K562 (cell line): Measurements from ENCODE around the gene ADAP1. TPM values are rescaled to one million over a fixed set of nuclear protein-coding genes. Genes with fewer than 3 reads are reported as not detected.

Source experiments
- MBD2 ChIP-seq: sonication (generic); IDR thresholded peaks from 2 replicates; pipeline ENCODE4 v1.6.1; 2016; ENCODE audit warnings: low read depth, borderline replicate concordance
- NR2F6 ChIP-seq: fragments of 450-650 bp; formaldehyde crosslinking; IDR thresholded peaks from 2 replicates; pipeline ENCODE4 v1.4.0; 2020; ENCODE audit warnings: mild to moderate bottlenecking
- POLR2AphosphoS2 ChIP-seq: IDR thresholded peaks from 2 replicates; pipeline ENCODE4 v1.6.1; 2012; ENCODE audit warnings: low read length, improper control_type of control experiment
- SIRT6 ChIP-seq: IDR thresholded peaks from one replicate; pipeline ENCODE4 v1.6.1; 2012; ENCODE audit warnings: low read depth, mild to moderate bottlenecking, control low read depth, inconsistent platforms, low read length, moderate library complexity
- polyA plus RNA-seq, 8 experiments: library from polyadenylated mRNA; depleted of rRNA in 4 of 8; stranded (reverse) in 5 of 8; unstranded in 3 of 8; fragments of >200 nt; fragmentation: Nextera tagmentation in 2 of 8; fragmentation: Illumina TruSeq in 1 of 8; extraction: Ambion mirVana in 2 of 8; extraction: Trizol in 1 of 8; gene quantifications; 2 replicates each; pipeline versions ENCODE4 v1.2.1 to v1.2.3, GENCODE V29; 2011 to 2014; ENCODE audit warnings: inconsistent platforms in 1 of 8, missing spikeins in 1 of 8
- total RNA-seq, 7 experiments: library from RNA; depleted of rRNA in 6 of 7; stranded (reverse); fragments of >200 nt in 6 of 7; fragmentation: Illumina TruSeq in 2 of 7; extraction: Trizol in 2 of 7; gene quantifications; 2 replicates each; pipeline versions ENCODE4 v1.2.1 to v1.2.3, GENCODE V29; 2011 to 2021; ENCODE audit warnings: low replicate concordance in 1 of 7
- TF ChIP-seq, protein P1 (sequence below): fragments of 250-450 bp; sonication (Bioruptor Pico); IDR thresholded peaks from 2 replicates; pipeline ENCODE4 v1.4.0; 2020; ENCODE audit warnings: mild to moderate bottlenecking, moderate library complexity
- TF ChIP-seq, protein P2 (sequence below): sonication (generic); formaldehyde crosslinking; IDR thresholded peaks from 2 replicates; pipeline ENCODE4 v1.8.0; 2023; ENCODE audit warnings: missing genetic modification reagents, mild to moderate bottlenecking, borderline replicate concordance
- TF ChIP-seq, protein P3 (sequence below): fragments of 250-450 bp; sonication (Bioruptor Pico); IDR thresholded peaks from 2 replicates; pipeline ENCODE4 v1.4.0; 2020; ENCODE audit warnings: mild to moderate bottlenecking

Gene ADAP1
- total and polyA plus RNA-seq, 9 of the 15 experiments (the other 6 are each of a cell fraction or from before 2014, with no cell fraction given), result 0.27 to 1.4 (median 0.52) TPM; not detected in 3

DNA sequence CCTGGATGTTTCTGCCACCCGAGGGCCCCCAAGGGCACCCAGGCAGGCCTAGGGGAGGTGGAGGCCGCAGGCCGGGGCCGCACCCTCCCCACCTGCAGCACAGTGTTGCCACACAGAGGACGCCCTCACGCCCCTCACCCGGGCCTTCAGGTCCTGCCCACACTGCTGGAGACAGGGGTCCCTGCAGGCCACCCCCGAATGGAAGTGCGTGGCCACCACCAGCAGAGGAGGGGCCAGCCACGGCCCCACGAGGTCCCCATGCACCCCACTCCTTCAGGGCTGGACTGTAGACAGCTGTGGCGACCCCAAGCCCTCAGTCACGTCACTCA is 35.4 kb downstream of the ADAP1 start (continued):
- TF ChIP-seq, protein P1, sequence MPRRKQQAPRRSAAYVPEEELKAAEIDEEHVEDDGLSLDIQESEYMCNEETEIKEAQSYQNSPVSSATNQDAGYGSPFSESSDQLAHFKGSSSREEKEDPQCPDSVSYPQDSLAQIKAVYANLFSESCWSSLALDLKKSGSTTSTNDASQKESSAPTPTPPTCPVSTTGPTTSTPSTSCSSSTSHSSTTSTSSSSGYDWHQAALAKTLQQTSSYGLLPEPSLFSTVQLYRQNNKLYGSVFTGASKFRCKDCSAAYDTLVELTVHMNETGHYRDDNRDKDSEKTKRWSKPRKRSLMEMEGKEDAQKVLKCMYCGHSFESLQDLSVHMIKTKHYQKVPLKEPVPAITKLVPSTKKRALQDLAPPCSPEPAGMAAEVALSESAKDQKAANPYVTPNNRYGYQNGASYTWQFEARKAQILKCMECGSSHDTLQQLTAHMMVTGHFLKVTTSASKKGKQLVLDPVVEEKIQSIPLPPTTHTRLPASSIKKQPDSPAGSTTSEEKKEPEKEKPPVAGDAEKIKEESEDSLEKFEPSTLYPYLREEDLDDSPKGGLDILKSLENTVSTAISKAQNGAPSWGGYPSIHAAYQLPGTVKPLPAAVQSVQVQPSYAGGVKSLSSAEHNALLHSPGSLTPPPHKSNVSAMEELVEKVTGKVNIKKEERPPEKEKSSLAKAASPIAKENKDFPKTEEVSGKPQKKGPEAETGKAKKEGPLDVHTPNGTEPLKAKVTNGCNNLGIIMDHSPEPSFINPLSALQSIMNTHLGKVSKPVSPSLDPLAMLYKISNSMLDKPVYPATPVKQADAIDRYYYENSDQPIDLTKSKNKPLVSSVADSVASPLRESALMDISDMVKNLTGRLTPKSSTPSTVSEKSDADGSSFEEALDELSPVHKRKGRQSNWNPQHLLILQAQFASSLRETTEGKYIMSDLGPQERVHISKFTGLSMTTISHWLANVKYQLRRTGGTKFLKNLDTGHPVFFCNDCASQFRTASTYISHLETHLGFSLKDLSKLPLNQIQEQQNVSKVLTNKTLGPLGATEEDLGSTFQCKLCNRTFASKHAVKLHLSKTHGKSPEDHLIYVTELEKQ (CRISPR knock-in tag), result no peak
- TF ChIP-seq, protein P2, sequence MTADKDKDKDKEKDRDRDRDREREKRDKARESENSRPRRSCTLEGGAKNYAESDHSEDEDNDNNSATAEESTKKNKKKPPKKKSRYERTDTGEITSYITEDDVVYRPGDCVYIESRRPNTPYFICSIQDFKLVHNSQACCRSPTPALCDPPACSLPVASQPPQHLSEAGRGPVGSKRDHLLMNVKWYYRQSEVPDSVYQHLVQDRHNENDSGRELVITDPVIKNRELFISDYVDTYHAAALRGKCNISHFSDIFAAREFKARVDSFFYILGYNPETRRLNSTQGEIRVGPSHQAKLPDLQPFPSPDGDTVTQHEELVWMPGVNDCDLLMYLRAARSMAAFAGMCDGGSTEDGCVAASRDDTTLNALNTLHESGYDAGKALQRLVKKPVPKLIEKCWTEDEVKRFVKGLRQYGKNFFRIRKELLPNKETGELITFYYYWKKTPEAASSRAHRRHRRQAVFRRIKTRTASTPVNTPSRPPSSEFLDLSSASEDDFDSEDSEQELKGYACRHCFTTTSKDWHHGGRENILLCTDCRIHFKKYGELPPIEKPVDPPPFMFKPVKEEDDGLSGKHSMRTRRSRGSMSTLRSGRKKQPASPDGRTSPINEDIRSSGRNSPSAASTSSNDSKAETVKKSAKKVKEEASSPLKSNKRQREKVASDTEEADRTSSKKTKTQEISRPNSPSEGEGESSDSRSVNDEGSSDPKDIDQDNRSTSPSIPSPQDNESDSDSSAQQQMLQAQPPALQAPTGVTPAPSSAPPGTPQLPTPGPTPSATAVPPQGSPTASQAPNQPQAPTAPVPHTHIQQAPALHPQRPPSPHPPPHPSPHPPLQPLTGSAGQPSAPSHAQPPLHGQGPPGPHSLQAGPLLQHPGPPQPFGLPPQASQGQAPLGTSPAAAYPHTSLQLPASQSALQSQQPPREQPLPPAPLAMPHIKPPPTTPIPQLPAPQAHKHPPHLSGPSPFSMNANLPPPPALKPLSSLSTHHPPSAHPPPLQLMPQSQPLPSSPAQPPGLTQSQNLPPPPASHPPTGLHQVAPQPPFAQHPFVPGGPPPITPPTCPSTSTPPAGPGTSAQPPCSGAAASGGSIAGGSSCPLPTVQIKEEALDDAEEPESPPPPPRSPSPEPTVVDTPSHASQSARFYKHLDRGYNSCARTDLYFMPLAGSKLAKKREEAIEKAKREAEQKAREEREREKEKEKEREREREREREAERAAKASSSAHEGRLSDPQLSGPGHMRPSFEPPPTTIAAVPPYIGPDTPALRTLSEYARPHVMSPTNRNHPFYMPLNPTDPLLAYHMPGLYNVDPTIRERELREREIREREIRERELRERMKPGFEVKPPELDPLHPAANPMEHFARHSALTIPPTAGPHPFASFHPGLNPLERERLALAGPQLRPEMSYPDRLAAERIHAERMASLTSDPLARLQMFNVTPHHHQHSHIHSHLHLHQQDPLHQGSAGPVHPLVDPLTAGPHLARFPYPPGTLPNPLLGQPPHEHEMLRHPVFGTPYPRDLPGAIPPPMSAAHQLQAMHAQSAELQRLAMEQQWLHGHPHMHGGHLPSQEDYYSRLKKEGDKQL, result no peak
- TF ChIP-seq MBD2 (no peak), SIRT6 (no peak), POLR2AphosphoS2 (no peak), NR2F6 (no peak)
- TF ChIP-seq, protein P3, sequence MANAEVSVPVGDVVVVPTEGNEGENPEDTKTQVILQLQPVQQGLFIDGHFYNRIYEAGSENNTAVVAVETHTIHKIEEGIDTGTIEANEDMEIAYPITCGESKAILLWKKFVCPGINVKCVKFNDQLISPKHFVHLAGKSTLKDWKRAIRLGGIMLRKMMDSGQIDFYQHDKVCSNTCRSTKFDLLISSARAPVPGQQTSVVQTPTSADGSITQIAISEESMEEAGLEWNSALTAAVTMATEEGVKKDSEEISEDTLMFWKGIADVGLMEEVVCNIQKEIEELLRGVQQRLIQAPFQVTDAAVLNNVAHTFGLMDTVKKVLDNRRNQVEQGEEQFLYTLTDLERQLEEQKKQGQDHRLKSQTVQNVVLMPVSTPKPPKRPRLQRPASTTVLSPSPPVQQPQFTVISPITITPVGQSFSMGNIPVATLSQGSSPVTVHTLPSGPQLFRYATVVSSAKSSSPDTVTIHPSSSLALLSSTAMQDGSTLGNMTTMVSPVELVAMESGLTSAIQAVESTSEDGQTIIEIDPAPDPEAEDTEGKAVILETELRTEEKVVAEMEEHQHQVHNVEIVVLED (CRISPR knock-in tag), result no peak
